CD4-positive, alpha-beta T cell treated with Interleukin-4 for 1 hour (primary cell): ENCODE data around the gene KRTAP5-10.
"Not testable (repeated sequence)": the region's sequence is repeated elsewhere in the genome, so short reads cannot be mapped to it uniquely, and the experiment has no call there.

ENCODE experiments used
- DNase-seq, 2 donors: peaks; one replicate each; pipeline ENCODE4 v3.0.0-alpha.2; 2020 to 2022

Gene KRTAP5-10

GRCh38 chr11:71574418-71574817 lies 9.1 kb downstream of the KRTAP5-10 start:
- DNase-seq = no peak

- no peak for DNase-seq
Observed at GRCh38 chr11:71575723-71576424, 10.5 kb downstream of the KRTAP5-10 start.

- not testable (repeated sequence) for DNase-seq
Observed at GRCh38 chr11:71576688-71577465, 11.5 kb downstream of the KRTAP5-10 start.

- no peak for DNase-seq
Observed at GRCh38 chr11:71577469-71578004, 12.2 kb downstream of the KRTAP5-10 start.

GRCh38 chr11:71579513-71579912 lies 14.2 kb downstream of the KRTAP5-10 start:
- DNase-seq = not testable (repeated sequence)

GRCh38 chr11:71580057-71581003 lies 15.0 kb downstream of the KRTAP5-10 start:
- peak; percentile 14 to 19 for DNase-seq

GRCh38 chr11:71581826-71582225 lies 16.5 kb downstream of the KRTAP5-10 start:
- no peak for DNase-seq

- DNase-seq = no peak
Observed at GRCh38 chr11:71582309-71582895, 17.0 kb downstream of the KRTAP5-10 start, which contains the start of gene KRTAP5-11. Gene KRTAP5-11 (minus strand): TSS chr11:71582875. CDS start chr11:71582837, 38 bp downstream.

GRCh38 chr11:71582969-71583368 lies 17.6 kb downstream of the KRTAP5-10 start:
- not testable (repeated sequence) for DNase-seq

- DNase-seq = not testable (repeated sequence)
Observed at GRCh38 chr11:71585673-71586072, 20.3 kb downstream of the KRTAP5-10 start.

- DNase-seq = not testable (repeated sequence)
Observed at GRCh38 chr11:71588314-71588713, 23.0 kb downstream of the KRTAP5-10 start.

GRCh38 chr11:71588822-71589545 lies 23.6 kb downstream of the KRTAP5-10 start:
- DNase-seq = peak; percentile 14 to 17

GRCh38 chr11:71589546-71589920 lies 24.2 kb downstream of the KRTAP5-10 start:
- DNase-seq = not testable (repeated sequence)

GRCh38 chr11:71603221-71603620 lies 37.9 kb downstream of the KRTAP5-10 start:
- not testable (repeated sequence) for DNase-seq

GRCh38 chr11:71604798-71605488 lies 39.6 kb downstream of the KRTAP5-10 start:
- peak in 1 of 2 donors; percentile 19 for DNase-seq

GRCh38 chr11:71606853-71607519 lies 41.6 kb downstream of the KRTAP5-10 start:
- not testable (repeated sequence) for DNase-seq

GRCh38 chr11:71607520-71608216 lies 42.3 kb downstream of the KRTAP5-10 start:
- DNase-seq = not testable (repeated sequence)

GRCh38 chr11:71608272-71608671 lies 42.9 kb downstream of the KRTAP5-10 start:
- DNase-seq = not testable (repeated sequence)

GRCh38 chr11:71611218-71611910 lies 46.0 kb downstream of the KRTAP5-10 start:
- DNase-seq = not testable (repeated sequence)
